Skeletal muscle tissue (tissue), 4 donors: ENCODE results near the gene FILIP1. TPM values are rescaled to one million over a fixed set of nuclear protein-coding genes. Genes with fewer than 3 reads are reported as not detected.
"Not testable (repeated sequence)": the region's sequence is repeated elsewhere in the genome, so short reads cannot be mapped to it uniquely, and the experiment has no call there.

Experiments used
- H3K27ac ChIP-seq: one replicate; pipeline ENCODE4 v1.7.0; 2013; ENCODE audit warnings: mild to moderate bottlenecking, low read depth, low read length, inconsistent platforms
- H3K27me3 ChIP-seq, 3 donors: one replicate each; pipeline ENCODE4 v1.7.0; 2013; ENCODE audit warnings: low read length in 3 of 3; ENCODE audit not compliant: control insufficient read depth in 3 of 3, insufficient read depth in 3 of 3
- H3K36me3 ChIP-seq, 3 donors: one replicate each; pipeline ENCODE4 v1.7.0; 2013; ENCODE audit warnings: low read length in 3 of 3; ENCODE audit not compliant: control insufficient read depth in 3 of 3, insufficient read depth in 3 of 3
- H3K4me1 ChIP-seq, 3 donors: one replicate each; pipeline ENCODE4 v1.7.0; 2013; ENCODE audit warnings: low read length in 3 of 3, mild to moderate bottlenecking in 3 of 3; ENCODE audit not compliant: control insufficient read depth in 3 of 3, insufficient read depth in 3 of 3
- H3K4me3 ChIP-seq, 3 donors: one replicate each; pipeline ENCODE4 v1.7.0; 2013; ENCODE audit warnings: low read length in 3 of 3
- H3K9ac ChIP-seq, 3 donors: one replicate each; pipeline ENCODE4 v1.7.0; 2013; ENCODE audit warnings: low read length in 3 of 3, mild to moderate bottlenecking in 3 of 3, moderate library complexity in 2 of 3, low read depth in 1 of 3
- H3K9me3 ChIP-seq, 3 donors: one replicate each; pipeline ENCODE4 v1.7.0; 2013; ENCODE audit warnings: low read length in 3 of 3; ENCODE audit not compliant: control insufficient read depth in 3 of 3
- total RNA-seq: library from RNA; depleted of rRNA; stranded (reverse); fragments of >200 nt; gene quantifications from one replicate; pipeline ENCODE4 v1.2.3, GENCODE V29; 2014
- donor health status: Osteomylitis.

The FILIP1 gene
- total RNA-seq, 1 donor from 2014 or later, result 19.3 TPM

DNA sequence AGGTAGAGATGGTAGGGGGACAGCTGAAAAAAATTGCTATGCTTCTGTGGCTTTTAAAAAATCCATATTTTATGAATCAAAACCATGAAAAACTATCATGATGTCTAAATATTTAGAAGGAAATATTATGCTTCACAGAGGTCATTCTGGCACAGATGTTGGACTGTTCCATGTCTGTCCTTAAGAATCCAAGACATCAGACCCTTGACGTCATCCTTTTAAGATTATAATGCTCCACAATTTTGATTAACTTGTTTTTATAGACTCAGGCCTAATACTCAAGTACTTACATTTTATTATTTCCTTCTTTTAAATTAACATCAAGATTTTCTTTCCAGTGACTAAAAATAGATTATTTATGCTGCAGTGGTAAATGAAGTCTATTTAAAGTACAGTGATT, 29.7 kb downstream of the FILIP1 start:
- Histone ChIP-seq H3K9ac (no peak overlapping the region), H3K4me3 (no peak overlapping the region), H3K4me1 (peaks cover 14 to 34% (median 27%) of the 10 kb centered on the region in 3 donors), H3K9me3 (no peaks in the 10 kb centered on the region), H3K27ac (no peak overlapping the region), H3K27me3 (no peaks in the 10 kb centered on the region), H3K36me3 (no peaks in the 10 kb centered on the region)

DNA sequence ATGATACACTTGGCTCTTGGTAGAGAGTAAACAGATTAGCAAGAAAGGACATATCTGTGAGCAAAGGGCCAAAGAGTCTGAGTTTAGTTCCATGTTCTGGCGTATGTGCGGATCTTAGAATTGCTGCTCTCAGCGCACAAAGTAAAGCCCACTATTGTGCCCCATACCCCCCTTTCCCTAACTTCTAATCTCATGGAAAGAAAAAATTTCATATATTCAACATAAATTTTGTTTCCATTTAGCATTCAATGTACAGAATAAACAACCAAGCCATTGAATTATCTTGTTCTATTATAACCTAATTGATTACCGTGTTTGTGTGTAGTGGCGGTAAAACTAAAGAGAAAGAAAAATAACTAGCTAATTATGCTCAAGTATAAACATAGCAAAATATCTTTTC, 30.5 kb downstream of the FILIP1 start:
- peaks cover 14 to 34% (median 25%) of the 10 kb centered on the region in 3 donors for H3K4me1 ChIP-seq
- no peaks in the 10 kb centered on the region for H3K27me3 ChIP-seq
- H3K27ac ChIP-seq, result no peak overlapping the region
- H3K36me3 ChIP-seq, result no peaks in the 10 kb centered on the region
- no peak overlapping the region for H3K9ac ChIP-seq
- H3K9me3 ChIP-seq, result no peaks in the 10 kb centered on the region
- no peak overlapping the region for H3K4me3 ChIP-seq

DNA sequence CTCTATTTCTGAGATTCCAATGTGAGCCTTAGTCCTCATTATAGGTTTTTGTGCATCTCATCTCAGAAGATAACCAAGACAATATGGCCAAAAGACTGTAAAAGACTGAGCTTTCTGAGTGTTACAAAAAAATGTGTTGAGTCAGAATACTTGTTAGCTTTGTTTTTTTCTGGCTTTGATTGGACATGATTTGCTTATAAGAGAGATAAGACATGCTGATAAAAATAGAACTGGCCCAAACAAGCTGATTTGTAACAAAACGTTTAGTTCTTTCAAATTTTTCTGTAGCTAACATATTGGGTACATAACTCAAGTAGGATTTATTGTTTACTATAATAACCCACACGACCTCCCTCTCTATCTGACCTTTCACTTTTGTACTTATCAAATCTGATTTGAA, 32.9 kb downstream of the FILIP1 start:
- H3K4me1 ChIP-seq, result peaks cover 10 to 26% (median 18%) of the 10 kb centered on the region in 3 donors
- H3K9ac ChIP-seq, result no peak overlapping the region
- no peaks in the 10 kb centered on the region for H3K36me3 ChIP-seq
- no peak overlapping the region for H3K27ac ChIP-seq
- H3K27me3 ChIP-seq, result no peaks in the 10 kb centered on the region
- H3K9me3 ChIP-seq, result no peaks in the 10 kb centered on the region
- H3K4me3 ChIP-seq, result no peak overlapping the region

DNA sequence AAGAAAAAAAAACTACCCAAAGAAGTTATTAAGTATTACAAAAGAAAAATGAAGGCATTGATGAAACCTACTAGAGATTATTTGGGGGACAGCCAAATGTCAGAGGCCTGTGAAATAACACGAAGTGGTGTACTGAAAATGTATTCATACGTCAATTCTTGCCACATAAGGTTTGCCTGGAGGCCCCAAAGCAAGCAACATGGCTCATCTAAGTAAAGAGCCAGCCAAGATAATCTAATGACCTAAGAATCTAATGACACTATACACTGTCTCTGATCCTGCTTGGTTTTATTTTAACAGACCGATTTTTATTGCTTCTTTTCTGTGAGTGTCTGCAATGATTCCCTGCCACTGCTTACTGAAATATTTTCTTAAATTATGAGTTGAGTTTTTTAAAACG, 34.7 kb downstream of the FILIP1 start:
- Histone ChIP-seq H3K9ac (no peak overlapping the region), H3K27ac (peak overlapping the region; percentile 27), H3K4me3 (no peak overlapping the region), H3K4me1 (peaks cover 7 to 20% (median 12%) of the 10 kb centered on the region in 3 donors), H3K9me3 (no peaks in the 10 kb centered on the region), H3K27me3 (no peaks in the 10 kb centered on the region), H3K36me3 (peaks cover 0 to 4% (median 0%) of the 10 kb centered on the region in 3 donors)

DNA sequence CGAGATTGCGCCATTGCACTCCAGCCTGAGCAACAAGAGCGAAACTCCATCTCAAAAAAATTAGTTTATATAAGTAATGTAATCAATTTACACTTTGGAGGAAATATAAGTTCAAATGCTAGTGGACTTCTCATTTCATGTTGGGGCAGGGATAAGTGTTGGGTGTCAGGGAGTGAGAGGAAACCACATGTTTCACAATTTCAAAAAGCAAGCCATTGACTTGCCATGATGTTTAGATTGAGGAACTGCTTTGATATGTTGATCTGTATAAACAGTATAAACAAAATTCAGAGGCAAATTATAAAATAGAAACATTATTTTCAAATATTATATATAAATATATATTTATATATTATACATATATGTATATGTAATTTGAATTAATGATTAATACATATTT, 42.7 kb downstream of the FILIP1 start:
- Histone ChIP-seq H3K4me1 (peaks cover 0 to 7% (median 2%) of the 10 kb centered on the region in 3 donors), H3K27me3 (no peaks in the 10 kb centered on the region), H3K27ac (no peak overlapping the region), H3K36me3 (peaks cover 0 to 5% (median 3%) of the 10 kb centered on the region in 3 donors), H3K4me3 (no peak overlapping the region), H3K9ac (no peak overlapping the region), H3K9me3 (no peaks in the 10 kb centered on the region)

DNA sequence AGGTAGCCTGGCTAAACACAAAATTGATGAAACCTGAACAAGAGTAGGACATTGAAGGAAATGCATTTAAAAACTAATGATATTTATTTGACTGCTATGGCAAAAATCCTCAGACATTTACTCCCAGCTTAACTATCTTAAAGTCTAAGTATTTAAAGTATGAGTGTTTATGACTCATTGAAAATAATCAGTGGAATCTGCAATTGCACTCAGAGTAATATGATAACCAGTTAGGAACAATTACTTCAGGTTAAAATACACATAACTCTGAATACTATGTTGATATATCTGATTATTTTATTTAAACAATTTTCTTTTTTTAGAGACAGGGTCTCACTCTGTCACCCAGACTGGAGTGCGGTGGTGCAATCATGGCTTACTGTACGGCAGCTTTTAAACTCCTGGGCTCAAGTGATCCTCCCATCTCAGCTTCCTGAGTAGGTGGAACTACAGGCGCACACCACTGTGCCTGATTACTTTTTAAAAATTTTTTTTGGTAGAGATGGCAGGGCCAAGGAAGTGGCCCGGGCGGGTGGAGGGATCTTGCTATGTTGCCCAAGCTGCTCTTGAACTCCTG, 43.9 kb downstream of the FILIP1 start:
- H3K9me3 ChIP-seq, result no peaks in the 10 kb centered on the region
- peaks cover 0 to 5% (median 3%) of the 10 kb centered on the region in 3 donors for H3K36me3 ChIP-seq
- H3K9ac ChIP-seq, result no peak overlapping the region
- H3K4me3 ChIP-seq, result no peak overlapping the region
- H3K27ac ChIP-seq, result no peak overlapping the region
- no peaks in the 10 kb centered on the region for H3K27me3 ChIP-seq
- H3K4me1 ChIP-seq, result peaks cover 0 to 7% (median 7%) of the 10 kb centered on the region in 3 donors

DNA sequence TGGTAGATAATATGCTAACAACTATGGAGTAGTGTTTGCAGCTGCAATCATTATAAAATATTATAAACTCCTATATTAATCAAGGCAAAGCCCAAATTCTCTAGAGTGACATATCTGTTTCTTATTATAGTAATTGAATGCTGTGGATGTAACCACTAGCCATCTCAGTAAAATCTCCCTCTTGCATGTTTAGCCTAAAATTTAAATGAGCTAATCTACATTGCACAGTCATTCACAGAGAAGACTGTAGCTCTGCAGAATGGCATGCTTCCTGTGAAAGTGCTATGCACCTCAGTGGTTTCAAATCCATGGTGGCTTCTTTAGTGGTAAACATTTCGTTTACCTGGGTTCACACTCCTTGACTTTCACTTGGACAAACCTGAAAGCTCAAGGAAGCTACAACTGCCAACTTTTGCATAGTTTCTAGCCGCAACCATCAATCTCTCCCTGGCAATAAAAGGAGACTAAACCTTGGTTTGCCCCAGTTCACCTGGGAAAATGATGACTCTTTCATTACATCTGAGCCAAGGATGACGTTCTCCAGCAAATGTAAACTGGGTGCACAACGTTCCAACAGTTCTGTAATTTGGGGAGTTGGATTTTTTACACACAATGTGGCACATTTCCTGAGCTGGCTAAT, 47.2 kb downstream of the FILIP1 start:
- H3K9me3 ChIP-seq, result no peaks in the 10 kb centered on the region
- H3K4me3 ChIP-seq, result no peak overlapping the region
- H3K36me3 ChIP-seq, result no peaks in the 10 kb centered on the region
- H3K27ac ChIP-seq, result no peak overlapping the region
- peaks cover 0 to 7% (median 7%) of the 10 kb centered on the region in 3 donors for H3K4me1 ChIP-seq
- H3K27me3 ChIP-seq, result no peaks in the 10 kb centered on the region
- H3K9ac ChIP-seq, result no peak overlapping the region

DNA sequence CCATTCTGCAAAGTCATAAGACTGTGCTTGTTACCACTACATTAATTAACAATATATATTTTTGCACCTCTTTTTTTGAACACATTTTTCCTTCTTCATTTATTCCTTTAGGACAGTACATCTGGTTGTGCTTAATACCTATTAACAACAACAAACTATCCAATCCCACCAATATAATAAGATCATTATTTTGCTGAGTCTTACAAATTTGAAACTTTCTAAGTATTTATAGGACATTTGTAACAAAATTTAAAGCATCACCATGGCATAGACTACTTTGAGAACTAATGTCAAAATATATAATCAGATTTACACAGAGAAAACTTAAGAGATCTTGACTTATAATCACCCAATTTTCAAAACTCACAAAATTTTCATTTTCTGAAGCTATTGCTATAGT, 47.9 kb downstream of the FILIP1 start:
- Histone ChIP-seq H3K9ac (no peak overlapping the region), H3K36me3 (no peaks in the 10 kb centered on the region), H3K9me3 (no peaks in the 10 kb centered on the region), H3K4me3 (no peak overlapping the region), H3K27ac (no peak overlapping the region), H3K27me3 (no peaks in the 10 kb centered on the region), H3K4me1 (peaks cover 0 to 7% (median 7%) of the 10 kb centered on the region in 3 donors)

DNA sequence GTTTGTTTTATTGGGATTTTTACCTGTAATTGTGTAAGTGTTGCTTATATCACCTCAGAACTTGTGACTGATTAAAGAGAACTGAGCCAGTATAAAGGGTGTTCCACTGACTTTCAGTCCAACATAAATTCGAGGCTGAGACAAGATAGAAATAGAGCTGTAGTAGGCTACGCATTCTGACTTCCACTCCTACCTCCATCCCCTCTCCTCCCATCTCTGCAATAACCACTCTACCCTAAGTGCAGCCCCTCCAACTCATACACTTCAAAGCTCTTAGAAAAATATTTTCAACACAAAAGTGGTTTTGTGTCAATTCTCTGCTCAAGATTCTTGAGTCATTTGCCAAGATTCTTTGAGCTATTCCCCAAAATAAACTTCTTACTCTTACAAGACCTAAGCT, 48.7 kb downstream of the FILIP1 start:
- Histone ChIP-seq H3K27me3 (no peaks in the 10 kb centered on the region), H3K4me1 (peaks cover 0 to 11% (median 7%) of the 10 kb centered on the region in 3 donors), H3K9ac (no peak overlapping the region), H3K36me3 (no peaks in the 10 kb centered on the region), H3K9me3 (no peaks in the 10 kb centered on the region), H3K27ac (no peak overlapping the region), H3K4me3 (no peak overlapping the region)

DNA sequence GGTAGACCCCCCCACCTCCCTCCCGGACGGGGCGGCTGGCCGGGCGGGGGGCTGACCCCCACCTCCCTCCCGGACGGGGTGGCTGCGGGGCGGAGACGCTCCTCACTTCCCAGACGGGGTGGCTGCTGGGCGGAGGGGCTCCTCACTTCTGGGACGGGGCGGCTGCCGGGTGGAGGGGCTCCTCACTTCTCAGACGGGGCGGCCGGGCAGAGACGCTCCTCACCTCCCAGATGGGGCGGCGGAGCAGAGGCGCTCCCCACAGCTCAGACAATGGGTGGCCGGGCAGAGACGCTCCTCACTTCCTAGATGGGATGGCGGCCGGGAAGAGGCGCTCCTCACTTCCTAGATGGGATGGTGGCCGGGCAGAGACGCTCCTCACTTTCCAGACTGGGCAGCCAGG, 51.7 kb downstream of the FILIP1 start:
- H3K27me3 ChIP-seq, H3K4me3 ChIP-seq, H3K36me3 ChIP-seq, H3K27ac ChIP-seq, H3K9me3 ChIP-seq, H3K9ac ChIP-seq: not testable (repeated sequence)
- peaks cover 14 to 32% (median 27%) of the 10 kb centered on the region in 3 donors for H3K4me1 ChIP-seq
